Coronary artery (tissue), 2 donors: ENCODE results near the gene RAB9A.
"Not testable (repeated sequence)": the region's sequence is repeated elsewhere in the genome, so short reads cannot be mapped to it uniquely, and the experiment has no call there.

ENCODE experiments used
- DNase-seq: peaks from one replicate; pipeline ENCODE4 v3.0.0-alpha.2; 2017; ENCODE audit warnings: low spot score
- H3K27ac ChIP-seq, 2 donors: fragments of 200-600 bp; sonication (generic); one replicate each; pipeline ENCODE4 v1.5.1; 2016 to 2019
- H3K4me3 ChIP-seq: fragments of 200-600 bp; sonication (generic); 2 replicates; pipeline ENCODE4 v1.5.1; 2016; ENCODE audit warnings: mild to moderate bottlenecking, moderate library complexity
- TF ChIP-seq, protein P1 (sequence below): fragments of 200-600 bp; sonication (generic); IDR thresholded peaks from one replicate; pipeline ENCODE4 v1.5.1; 2019; ENCODE audit warnings: antibody characterized with exemption

RAB9A gene

DNA sequence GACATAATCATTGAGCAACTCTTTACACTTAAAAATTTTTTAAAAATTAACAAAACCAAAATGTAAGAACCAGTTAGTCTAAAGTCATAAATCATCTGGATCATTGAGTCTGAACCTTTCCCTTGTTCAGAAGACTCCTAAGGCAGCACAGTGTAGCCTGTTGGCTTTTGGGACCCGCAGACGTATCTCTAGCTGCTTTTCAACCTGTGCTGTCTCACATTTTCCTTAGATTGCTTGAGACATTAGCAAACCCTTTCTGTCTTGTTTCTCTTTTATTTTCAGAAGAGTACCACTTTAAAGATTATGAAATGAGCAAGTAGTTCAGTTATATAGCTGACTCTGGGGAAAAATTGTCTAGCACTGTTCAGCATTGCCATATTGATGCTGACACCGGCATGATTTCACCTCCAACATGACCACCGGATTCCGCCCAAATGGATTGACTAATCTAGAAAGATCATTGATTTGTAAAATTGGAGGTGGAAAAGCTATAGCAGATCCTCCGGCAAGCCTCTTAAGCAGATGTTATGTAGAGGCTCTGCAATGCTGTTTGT lies 27.1 kb upstream of the RAB9A start:
- no peak for DNase-seq
- Histone ChIP-seq H3K4me3 (no peak overlapping the region), H3K27ac (peak overlapping the region in 1 of 2 donors; percentile 13)
- TF ChIP-seq, protein P1, sequence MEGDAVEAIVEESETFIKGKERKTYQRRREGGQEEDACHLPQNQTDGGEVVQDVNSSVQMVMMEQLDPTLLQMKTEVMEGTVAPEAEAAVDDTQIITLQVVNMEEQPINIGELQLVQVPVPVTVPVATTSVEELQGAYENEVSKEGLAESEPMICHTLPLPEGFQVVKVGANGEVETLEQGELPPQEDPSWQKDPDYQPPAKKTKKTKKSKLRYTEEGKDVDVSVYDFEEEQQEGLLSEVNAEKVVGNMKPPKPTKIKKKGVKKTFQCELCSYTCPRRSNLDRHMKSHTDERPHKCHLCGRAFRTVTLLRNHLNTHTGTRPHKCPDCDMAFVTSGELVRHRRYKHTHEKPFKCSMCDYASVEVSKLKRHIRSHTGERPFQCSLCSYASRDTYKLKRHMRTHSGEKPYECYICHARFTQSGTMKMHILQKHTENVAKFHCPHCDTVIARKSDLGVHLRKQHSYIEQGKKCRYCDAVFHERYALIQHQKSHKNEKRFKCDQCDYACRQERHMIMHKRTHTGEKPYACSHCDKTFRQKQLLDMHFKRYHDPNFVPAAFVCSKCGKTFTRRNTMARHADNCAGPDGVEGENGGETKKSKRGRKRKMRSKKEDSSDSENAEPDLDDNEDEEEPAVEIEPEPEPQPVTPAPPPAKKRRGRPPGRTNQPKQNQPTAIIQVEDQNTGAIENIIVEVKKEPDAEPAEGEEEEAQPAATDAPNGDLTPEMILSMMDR, result no peak

DNA sequence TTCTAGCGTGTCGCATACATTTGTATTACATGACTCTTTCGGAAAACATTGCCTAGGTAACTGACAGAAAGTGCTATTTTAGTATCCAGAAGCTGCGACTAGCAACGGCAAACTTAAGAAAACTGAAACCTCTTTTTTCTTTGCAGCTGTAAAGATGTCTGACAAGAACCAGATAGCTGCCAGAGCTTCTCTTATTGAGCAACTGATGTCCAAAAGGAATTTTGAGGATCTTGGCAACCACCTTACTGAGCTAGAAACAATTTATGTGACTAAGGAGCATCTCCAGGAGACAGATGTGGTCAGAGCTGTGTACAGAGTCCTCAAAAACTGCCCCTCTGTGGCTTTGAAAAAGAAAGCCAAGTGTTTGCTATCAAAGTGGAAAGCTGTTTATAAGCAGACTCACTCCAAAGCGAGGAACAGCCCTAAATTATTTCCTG lies 26.6 kb upstream of the RAB9A start:
- TF ChIP-seq, protein P1, result no peak
- Histone ChIP-seq H3K27ac (peak overlapping the region in 1 of 2 donors; percentile 13), H3K4me3 (no peak overlapping the region)
- DNase-seq, result no peak

DNA sequence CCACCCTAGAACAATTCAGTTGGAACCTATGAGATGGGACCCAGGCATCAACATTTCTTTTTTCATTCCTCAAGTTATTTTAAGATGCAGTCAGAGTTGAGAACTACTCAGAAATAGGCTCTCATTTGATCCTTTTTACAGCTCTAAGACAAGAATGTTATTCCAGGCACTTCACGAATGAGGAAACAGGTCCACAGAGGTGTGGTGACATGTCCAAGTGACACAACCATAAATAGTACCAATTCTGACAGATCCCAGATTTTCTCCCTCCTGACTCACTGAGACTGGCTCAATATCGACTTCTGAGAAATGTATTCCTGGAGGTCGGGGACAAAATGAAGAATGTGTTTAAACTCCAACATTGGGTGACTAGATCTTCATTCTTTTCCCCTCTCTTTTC lies 24.9 kb upstream of the RAB9A start:
- DNase-seq, result no peak
- TF ChIP-seq, protein P1, result no peak
- Histone ChIP-seq H3K4me3 (no peak overlapping the region), H3K27ac (peak overlapping the region in 1 of 2 donors; percentile 39)

DNA sequence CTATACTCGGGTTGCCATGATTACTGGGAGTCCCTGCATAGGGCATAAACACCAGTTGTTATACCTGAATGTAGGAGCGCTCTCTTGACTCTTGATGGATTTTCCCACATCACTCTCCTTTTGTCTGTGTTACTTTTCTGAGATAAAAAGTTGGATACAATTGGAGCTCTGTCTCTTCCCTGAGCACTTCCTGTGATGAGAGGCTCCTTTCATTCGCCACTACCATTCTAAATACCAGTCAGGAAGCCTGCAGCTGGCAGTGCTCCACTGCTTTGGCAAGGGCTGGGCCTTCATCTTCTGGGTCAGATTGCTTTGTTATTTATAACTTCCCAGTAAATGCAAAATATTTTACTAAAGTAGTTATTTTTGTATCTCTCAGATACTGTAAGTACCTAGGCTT lies 22.1 kb upstream of the RAB9A start:
- H3K27ac ChIP-seq, result no peak overlapping the region
- H3K4me3 ChIP-seq, result no peak overlapping the region
- DNase-seq, result no peak
- TF ChIP-seq, protein P1, result no peak

DNA sequence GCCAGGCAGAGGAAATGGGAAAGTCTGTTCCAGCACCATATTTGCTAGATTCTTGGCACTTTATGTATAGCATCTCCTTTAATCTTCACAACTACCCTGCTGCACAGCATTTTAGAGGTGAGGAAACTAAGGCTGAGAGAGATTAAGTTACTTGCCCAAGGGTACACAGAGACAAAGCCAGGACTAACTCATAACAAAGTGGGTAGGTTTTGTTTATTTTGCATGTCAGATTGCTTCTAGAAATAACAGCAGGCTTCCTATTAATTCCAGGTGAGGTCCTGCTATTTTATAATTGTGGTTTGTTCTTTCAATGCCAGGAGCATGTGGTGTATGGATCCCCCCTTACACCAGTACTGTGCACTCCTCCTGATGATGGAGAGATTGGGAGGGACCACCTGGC lies 21.0 kb upstream of the RAB9A start:
- DNase-seq, result no peak
- H3K4me3 ChIP-seq, result no peak overlapping the region
- TF ChIP-seq, protein P1, result no peak
- no peak overlapping the region for H3K27ac ChIP-seq

DNA sequence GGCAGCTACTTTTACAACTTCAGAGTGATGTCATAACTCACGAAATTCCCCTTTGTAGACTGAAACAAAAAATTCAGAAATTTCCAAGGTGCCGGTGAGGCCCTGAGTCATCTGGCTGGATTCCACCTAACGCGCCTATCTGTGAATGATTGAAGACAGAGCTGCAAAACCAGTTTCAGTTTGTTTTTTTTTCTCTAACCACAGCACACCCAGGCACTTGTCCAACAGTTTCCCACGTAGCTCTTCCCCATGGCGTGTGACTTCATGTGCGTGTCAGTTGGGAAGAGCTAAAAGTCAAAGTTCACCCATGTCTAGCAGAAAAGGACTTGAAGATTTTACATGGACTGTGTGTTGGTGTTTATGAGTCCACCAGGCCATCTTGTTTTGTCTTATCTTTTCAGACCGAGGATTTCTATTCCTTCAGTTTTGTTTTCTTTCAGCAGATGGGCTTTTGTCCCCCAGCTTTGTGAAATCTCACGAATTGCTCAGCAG lies 19.6 kb upstream of the RAB9A start:
- DNase-seq, result no peak
- peak overlapping the region in 1 of 2 donors; percentile 8 for H3K27ac ChIP-seq
- H3K4me3 ChIP-seq, result no peak overlapping the region
- TF ChIP-seq, protein P1, result no peak

DNA sequence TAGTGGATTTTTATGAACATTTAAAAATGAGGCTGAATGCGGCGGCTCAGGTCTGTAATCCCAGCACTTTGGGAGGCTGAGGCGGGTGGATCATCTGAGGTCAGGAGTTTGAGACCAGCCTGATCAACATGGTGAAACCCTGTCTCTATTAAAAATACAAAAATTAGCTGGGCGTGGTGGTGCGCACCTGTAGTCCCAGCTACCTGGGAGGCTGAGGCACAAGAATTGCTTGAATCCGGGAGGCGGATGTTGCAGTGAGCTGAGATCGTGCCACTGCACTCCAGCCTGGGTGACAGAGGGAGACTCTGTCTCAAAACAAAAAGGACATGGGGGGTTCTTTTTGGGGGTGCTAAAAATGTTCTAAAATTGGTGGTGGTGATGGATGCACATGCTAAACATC lies 19.2 kb upstream of the RAB9A start:
- peak overlapping the region in 1 of 2 donors; percentile 8 for H3K27ac ChIP-seq
- not testable (repeated sequence) for H3K4me3 ChIP-seq, DNase-seq
